ENCODE data around the gene SEL1L2. TPM values are rescaled to one million over a fixed set of nuclear protein-coding genes. Genes with fewer than 3 reads are reported as not detected.

The SEL1L2 gene
- total RNA-seq, 1 donor from 2014 or later, result not detected

DNA sequence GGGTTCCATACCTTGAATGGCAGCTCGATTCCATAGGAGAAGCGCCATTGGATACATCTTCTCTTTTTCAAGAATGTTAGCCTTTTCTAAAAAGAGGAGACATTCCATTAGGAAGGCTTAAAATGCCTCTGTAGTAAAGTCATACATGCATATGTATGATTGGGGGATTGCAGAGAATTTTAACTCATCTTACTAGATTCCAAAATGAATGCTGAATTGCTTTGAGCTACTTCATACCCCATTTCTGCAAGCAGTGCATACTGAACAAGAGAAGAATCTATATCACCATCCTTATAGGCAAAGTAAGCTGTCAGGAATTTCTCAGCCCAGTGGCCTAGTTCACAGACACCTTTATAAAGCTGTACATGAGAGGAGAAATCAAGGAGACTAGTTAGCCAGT lies 125.3 kb downstream of the SEL1L2 start:
- no peak for DNase-seq (ENCODE audit: extremely low spot score, unreplicated experiment)
- Mint-ChIP-seq H3K27ac (no peak overlapping the region), H3K4me1 (ENCODE audit: unreplicated experiment) (peaks cover 7% of the 10 kb centered on the region), H3K36me3 (no peaks in the 10 kb centered on the region), H3K9me3 (no peaks in the 10 kb centered on the region), H3K4me3 (no peak overlapping the region), H3K27me3 (no peaks in the 10 kb centered on the region)
- TF ChIP-seq CTCF (conservative IDR thresholded peaks at IDR 0.05), result no peak

DNA sequence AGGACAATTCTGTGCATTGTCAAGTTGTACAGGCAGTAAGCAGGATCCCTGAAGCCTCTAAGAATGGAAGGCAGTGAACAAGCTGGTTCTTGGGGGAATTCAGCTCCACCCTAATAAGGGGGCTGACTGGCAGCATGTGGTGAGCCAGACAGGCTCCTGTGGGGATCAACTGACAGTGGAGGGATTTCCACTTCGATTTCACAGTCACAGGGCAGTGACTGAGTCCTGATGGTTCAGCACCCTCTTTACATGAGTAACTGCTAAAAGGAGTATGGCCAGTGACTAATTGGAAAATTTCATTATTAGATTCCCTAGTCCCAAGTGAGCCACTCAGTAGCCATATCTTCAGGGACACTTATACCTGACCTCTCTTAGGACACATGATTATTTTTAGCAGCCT lies 127.2 kb downstream of the SEL1L2 start:
- H3K27me3 Mint-ChIP-seq, result no peaks in the 10 kb centered on the region
- H3K4me3 Mint-ChIP-seq, result no peak overlapping the region
- DNase-seq (ENCODE audit: extremely low spot score, unreplicated experiment), result no peak
- H3K4me1 Mint-ChIP-seq (ENCODE audit: unreplicated experiment), result peaks cover 7% of the 10 kb centered on the region
- TF ChIP-seq CTCF (conservative IDR thresholded peaks at IDR 0.05), result no peak
- no peak overlapping the region for H3K27ac Mint-ChIP-seq
- H3K36me3 Mint-ChIP-seq, result no peaks in the 10 kb centered on the region
- H3K9me3 Mint-ChIP-seq, result no peaks in the 10 kb centered on the region

GRCh38 chr20:13862245-13862644 lies 128.2 kb downstream of the SEL1L2 start:
- no peak for TF ChIP-seq CTCF (conservative IDR thresholded peaks at IDR 0.05)
- no peak for DNase-seq (ENCODE audit: extremely low spot score, unreplicated experiment)
- no peaks in the 10 kb centered on the region for H3K9me3 Mint-ChIP-seq
- H3K27ac Mint-ChIP-seq, result no peak overlapping the region
- H3K4me3 Mint-ChIP-seq, result no peak overlapping the region
- no peaks in the 10 kb centered on the region for H3K27me3 Mint-ChIP-seq
- H3K36me3 Mint-ChIP-seq, result no peaks in the 10 kb centered on the region
- H3K4me1 Mint-ChIP-seq (ENCODE audit: unreplicated experiment), result peaks cover 7% of the 10 kb centered on the region

DNA sequence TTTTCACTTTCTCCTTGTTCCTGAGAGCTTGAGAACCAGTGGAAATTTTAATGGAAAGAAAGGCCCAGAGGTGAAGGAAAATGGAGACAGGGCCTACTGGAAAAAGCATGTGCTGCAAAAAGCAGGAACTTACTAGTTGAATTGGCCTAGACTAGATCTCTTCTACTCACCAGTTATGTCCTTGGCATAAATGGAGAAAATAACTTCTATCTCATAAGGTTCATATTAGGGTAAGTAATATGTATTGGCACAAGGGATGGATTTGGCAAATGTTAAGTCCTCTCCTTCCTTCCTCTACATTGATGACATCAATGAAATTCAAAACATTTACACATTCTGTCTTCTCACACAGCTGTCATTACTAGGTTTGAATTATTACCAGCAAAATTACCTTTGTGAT lies 131.5 kb downstream of the SEL1L2 start:
- Mint-ChIP-seq H3K27ac (no peak overlapping the region), H3K36me3 (no peaks in the 10 kb centered on the region), H3K27me3 (no peaks in the 10 kb centered on the region), H3K4me3 (no peak overlapping the region), H3K9me3 (no peaks in the 10 kb centered on the region), H3K4me1 (ENCODE audit: unreplicated experiment) (no peaks in the 10 kb centered on the region)
- TF ChIP-seq CTCF (conservative IDR thresholded peaks at IDR 0.05), result no peak
- no peak for DNase-seq (ENCODE audit: extremely low spot score, unreplicated experiment)

DNA sequence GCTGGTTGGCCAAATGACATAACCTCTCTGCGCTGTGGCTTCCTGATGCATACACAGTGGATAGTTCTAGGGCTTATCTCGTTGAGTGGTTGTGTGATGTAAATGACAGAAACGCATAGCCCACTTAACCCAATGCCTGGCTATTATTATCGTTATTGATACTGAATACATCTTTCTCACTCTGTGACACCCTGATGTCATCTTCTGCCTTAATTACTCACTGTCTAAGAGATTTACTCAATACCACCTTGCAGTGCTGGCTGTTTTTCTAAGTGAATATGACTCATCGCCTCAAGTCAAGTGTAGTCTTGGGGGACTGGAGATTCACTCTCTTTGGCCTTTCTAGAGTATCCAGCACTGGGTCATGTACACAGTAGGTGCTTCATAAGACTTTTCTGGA lies 132.0 kb downstream of the SEL1L2 start:
- H3K4me3 Mint-ChIP-seq, result no peak overlapping the region
- H3K27ac Mint-ChIP-seq, result no peak overlapping the region
- H3K9me3 Mint-ChIP-seq, result no peaks in the 10 kb centered on the region
- TF ChIP-seq CTCF (conservative IDR thresholded peaks at IDR 0.05), result no peak
- no peaks in the 10 kb centered on the region for H3K27me3 Mint-ChIP-seq
- DNase-seq (ENCODE audit: extremely low spot score, unreplicated experiment), result no peak
- no peaks in the 10 kb centered on the region for H3K36me3 Mint-ChIP-seq
- H3K4me1 Mint-ChIP-seq (ENCODE audit: unreplicated experiment), result no peaks in the 10 kb centered on the region

GRCh38 chr20:13857961-13858360 lies 132.5 kb downstream of the SEL1L2 start:
- Mint-ChIP-seq H3K27ac (no peak overlapping the region), H3K4me3 (no peak overlapping the region), H3K4me1 (ENCODE audit: unreplicated experiment) (no peaks in the 10 kb centered on the region), H3K36me3 (no peaks in the 10 kb centered on the region), H3K27me3 (no peaks in the 10 kb centered on the region), H3K9me3 (no peaks in the 10 kb centered on the region)
- no peak for TF ChIP-seq CTCF (conservative IDR thresholded peaks at IDR 0.05)
- DNase-seq (ENCODE audit: extremely low spot score, unreplicated experiment), result no peak
